AG10803 (cell line): Measurements from ENCODE around the gene IGF2R.

Experiments used
- DNase-seq: peaks from one replicate; pipeline ENCODE4 v3.0.0; 2010; ENCODE audit warnings: low read depth
- H3K4me3 ChIP-seq: 2 replicates; pipeline ENCODE4 v1.5.1; 2011; ENCODE audit warnings: mild to moderate bottlenecking, low read length, control low read depth
- TF ChIP-seq, protein P1 (sequence below): conservative IDR thresholded peaks from 2 replicates; pipeline ENCODE4 v1.5.1; 2011; ENCODE audit warnings: mild to moderate bottlenecking, low read length, control low read depth, inconsistent platforms

IGF2R gene

DNA sequence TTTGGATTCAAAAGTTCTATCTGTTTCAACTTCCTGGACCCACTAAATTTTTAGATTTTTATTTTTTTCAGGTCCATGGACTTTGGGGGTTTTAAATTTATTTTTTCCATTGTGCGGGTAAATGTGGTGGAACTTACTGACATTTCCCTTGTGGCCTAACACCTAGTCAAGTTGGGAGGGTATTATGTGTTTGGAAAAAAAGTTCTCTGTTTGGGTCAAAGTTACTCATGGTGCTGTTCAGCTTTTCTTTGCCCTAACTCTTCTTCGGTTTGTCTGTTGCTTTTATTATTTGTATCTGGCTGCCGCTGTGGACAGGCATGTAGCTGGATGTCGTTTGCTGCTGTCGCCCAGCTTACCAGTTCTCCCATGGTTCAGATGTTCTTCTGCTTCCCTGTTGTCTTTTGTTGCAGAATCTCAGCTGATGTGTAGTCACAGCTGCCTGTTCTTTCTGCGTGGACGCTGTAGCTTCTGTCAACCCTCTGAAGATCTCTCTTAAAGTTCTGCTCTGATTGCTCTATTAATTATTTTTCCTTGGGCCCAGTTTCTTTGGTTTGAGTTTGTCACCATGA lies 7.9 kb downstream of the IGF2R start:
- no peak for DNase-seq
- TF ChIP-seq, protein P1, sequence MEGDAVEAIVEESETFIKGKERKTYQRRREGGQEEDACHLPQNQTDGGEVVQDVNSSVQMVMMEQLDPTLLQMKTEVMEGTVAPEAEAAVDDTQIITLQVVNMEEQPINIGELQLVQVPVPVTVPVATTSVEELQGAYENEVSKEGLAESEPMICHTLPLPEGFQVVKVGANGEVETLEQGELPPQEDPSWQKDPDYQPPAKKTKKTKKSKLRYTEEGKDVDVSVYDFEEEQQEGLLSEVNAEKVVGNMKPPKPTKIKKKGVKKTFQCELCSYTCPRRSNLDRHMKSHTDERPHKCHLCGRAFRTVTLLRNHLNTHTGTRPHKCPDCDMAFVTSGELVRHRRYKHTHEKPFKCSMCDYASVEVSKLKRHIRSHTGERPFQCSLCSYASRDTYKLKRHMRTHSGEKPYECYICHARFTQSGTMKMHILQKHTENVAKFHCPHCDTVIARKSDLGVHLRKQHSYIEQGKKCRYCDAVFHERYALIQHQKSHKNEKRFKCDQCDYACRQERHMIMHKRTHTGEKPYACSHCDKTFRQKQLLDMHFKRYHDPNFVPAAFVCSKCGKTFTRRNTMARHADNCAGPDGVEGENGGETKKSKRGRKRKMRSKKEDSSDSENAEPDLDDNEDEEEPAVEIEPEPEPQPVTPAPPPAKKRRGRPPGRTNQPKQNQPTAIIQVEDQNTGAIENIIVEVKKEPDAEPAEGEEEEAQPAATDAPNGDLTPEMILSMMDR: no peak
- H3K4me3 ChIP-seq: no peak overlapping the region

GRCh38 chr6:159977255-159977903 lies 8.5 kb downstream of the IGF2R start:
- DNase-seq: peak; percentile 58
- H3K4me3 ChIP-seq: no peak overlapping the region
- TF ChIP-seq, protein P1: no peak

DNA sequence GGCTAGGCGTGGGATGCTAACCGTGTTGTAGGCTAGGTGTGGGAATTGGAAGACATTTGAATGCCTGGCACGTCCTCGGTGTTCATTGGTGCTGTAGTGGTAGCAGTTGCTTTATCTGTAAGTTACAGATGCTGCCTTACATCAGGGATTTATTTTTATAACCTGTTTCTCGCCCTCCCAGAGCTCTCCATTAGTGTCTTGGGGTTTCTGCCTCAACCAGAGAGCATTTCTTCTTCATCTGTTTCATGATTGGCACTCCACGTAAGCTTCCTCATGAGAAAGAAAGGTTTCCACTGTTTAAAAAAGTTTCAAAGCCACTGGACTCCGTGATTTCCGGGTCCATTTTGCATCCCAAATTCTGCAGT lies 9.0 kb downstream of the IGF2R start:
- DNase-seq: no peak
- TF ChIP-seq, protein P1: no peak
- no peak overlapping the region for H3K4me3 ChIP-seq

GRCh38 chr6:159978291-159979135 lies 9.6 kb downstream of the IGF2R start:
- DNase-seq: no peak
- TF ChIP-seq, protein P1: no peak
- no peak overlapping the region for H3K4me3 ChIP-seq

DNA sequence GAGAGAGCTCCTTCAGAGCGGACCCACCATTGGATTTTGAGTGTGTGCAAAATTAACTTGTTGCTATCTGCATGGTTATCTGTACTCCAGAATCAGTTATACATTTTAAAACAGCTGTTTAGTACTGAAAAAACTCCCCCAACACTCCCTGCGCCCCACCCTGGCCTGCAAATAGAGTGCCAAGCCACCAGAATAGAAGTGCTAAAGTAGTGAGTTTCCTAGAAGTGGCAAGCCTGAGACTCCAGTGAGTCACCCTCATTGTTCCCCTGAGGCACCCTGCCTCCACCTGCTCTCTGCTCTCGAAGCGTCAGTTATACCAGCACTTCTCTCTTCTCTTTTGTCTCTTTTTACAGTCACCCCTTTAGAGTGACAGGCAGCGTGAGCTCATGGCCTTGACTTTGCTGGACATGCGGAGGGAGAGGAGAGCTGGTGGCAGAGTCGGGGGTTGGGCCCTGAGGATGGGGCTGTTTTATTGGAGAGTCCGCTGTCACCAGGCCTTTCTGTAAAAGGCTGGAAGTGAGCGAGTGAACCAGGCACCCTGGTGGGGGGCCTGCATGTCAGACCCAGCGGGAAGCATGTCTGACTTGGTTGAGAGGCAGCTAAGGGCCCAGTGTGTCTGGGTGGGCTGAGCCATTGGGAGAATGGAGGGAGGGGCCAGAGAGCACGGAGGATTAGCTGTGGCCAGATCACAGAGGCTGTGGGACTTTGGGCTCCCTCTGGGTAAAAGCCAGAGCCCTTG lies 10.4 kb downstream of the IGF2R start:
- H3K4me3 ChIP-seq: no peak overlapping the region
- TF ChIP-seq, protein P1: no peak
- DNase-seq: peak; percentile 48

DNA sequence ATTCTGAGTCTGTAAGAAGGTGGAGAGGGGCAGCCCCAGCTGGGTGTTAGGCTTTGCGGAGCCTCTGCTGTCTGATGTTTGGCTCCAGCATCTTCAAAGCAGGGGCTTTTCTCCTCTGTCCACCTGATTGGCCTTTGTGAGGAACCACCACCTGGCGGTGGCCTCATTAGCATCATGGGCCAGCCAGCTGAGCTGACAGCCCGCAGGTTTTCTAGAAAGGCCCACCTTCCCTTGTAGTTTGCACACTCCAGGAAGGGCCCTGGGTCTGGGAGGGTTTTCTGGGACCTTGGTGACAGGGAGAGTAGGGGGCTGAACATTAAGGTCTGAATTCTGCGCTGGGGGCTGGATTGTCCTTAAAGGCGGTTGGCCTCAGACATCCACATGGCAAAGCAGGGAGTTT lies 11.6 kb downstream of the IGF2R start:
- no peak overlapping the region for H3K4me3 ChIP-seq
- TF ChIP-seq, protein P1: no peak

More for the DNA sequence above, 11.6 kb downstream of the IGF2R start:
- no peak for DNase-seq
